Activated CD4-positive, alpha-beta memory T cell treated with anti-CD3 and anti-CD28 coated beads for 36 hours (primary cell): Measurements from ENCODE around the gene ATP6V0A4. TPM values are rescaled to one million over a fixed set of nuclear protein-coding genes. Genes with fewer than 3 reads are reported as not detected.
A peak's percentile ranks its signal among the peaks of the same experiment; 100 is the strongest.
"Not testable (repeated sequence)": the region's sequence is repeated elsewhere in the genome, so short reads cannot be mapped to it uniquely, and the experiment has no call there.

Experiments
- CTCF ChIA-PET: fragments of 350-600 bp; sonication (Branson Sonifier 250); formaldehyde crosslinking; loops from one replicate; lab custom pipeline; 2021; ENCODE audit warnings: antibody characterized with exemption, inconsistent platforms; lab: Charles Lee
- POLR2A ChIA-PET: fragments of 350-600 bp; sonication (Branson Sonifier 250); formaldehyde crosslinking; loops from one replicate; lab custom pipeline; 2021; ENCODE audit warnings: antibody characterized with exemption; lab: Charles Lee
- DNase-seq: peaks from one replicate; pipeline ENCODE4 v3.0.0-alpha.2; 2020
- H3K27ac Mint-ChIP-seq: one replicate; pipeline ENCODE4 v1.8.0; 2021; ENCODE audit warnings: mixed read lengths
- H3K27me3 Mint-ChIP-seq: one replicate; pipeline ENCODE4 v1.8.0; 2021; ENCODE audit warnings: mixed read lengths
- H3K36me3 Mint-ChIP-seq: one replicate; pipeline ENCODE4 v1.8.0; 2021; ENCODE audit warnings: mixed read lengths
- H3K4me1 Mint-ChIP-seq: one replicate; pipeline ENCODE4 v1.8.0; 2021; ENCODE audit warnings: low read depth, mixed read lengths
- H3K4me3 Mint-ChIP-seq: one replicate; pipeline ENCODE4 v1.8.0; 2021; ENCODE audit warnings: mild to moderate bottlenecking, mixed read lengths
- H3K9me3 Mint-ChIP-seq: one replicate; pipeline ENCODE4 v1.8.0; 2021; ENCODE audit warnings: mixed read lengths
- intact Hi-C: fragments of 100-400 bp; cut with micrococcal nuclease; formaldehyde crosslinking; loops from one replicate; pipeline ENCODE4 v1.15.1; 2023
- total RNA-seq, 2 experiments: library from RNA; stranded (reverse); gene quantifications; one replicate each; pipeline ENCODE4 v1.2.3, GENCODE V29; 2021

Gene ATP6V0A4
- total RNA-seq, 2 experiments from 2014 or later: 1.7 TPM

DNA sequence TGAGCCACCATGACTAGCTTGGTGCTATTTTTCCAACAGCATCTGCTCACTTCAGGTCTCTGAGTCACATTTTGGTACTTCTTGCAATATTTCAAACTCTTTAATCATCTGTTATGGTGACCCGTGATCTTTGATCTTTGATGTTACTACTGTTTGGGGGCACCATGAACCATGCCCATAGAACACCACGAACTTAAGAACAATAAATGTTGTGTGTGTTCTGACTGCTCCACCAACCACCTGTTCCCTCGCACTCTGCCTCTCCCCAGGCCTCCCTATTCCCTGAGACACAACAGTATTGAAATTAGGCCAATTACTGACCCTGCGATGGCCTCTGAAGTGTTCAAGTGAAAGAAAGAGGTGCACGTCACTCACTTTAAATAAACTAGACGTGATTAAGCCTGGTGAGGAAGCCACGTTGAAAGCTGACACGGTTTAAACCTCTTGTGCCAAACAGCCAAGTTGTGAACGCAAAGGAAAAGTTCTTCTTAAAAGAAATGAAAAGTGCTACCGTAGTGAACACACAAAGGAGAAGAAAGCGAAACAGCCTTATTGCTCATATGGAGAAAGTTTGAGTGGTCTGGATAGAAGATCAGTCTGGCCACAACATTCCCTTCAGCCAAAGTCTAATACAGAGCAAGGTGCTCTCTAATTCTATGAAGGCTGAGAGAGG is 27.2 kb upstream of the ATP6V0A4 start:
- Mint-ChIP-seq H3K36me3 (no peaks in the 10 kb centered on the region), H3K4me1 (peaks cover 8% of the 10 kb centered on the region)
- intact Hi-C loops: loop anchor here (1.0 kb wide), 1 partner anchor 73 kb away; no protein-coding TSS in a partner anchor

GRCh38 chr7:138822867-138823535 is 25.0 kb upstream of the ATP6V0A4 start:
- intact Hi-C loops: no loop called here
- ChIA-PET POLR2A (interaction anchor here (0.6 kb wide), 1 partner anchor 53 kb away, joined by 3 read pairs; no protein-coding TSS in a partner anchor), CTCF (no interaction called here)
- Mint-ChIP-seq H3K4me3 (no peak overlapping the region), H3K27ac (no peak overlapping the region), H3K36me3 (no peaks in the 10 kb centered on the region), H3K9me3 (no peaks in the 10 kb centered on the region), H3K27me3 (peaks cover 7% of the 10 kb centered on the region), H3K4me1 (peaks cover 8% of the 10 kb centered on the region)
- no peak for DNase-seq

More for the DNA sequence above, 27.2 kb upstream of the ATP6V0A4 start:
- DNase-seq: no peak
- Mint-ChIP-seq H3K27ac (peak overlapping the region; percentile 35), H3K4me3 (no peak overlapping the region), H3K9me3 (no peaks in the 10 kb centered on the region), H3K27me3 (peaks cover 10% of the 10 kb centered on the region)
- POLR2A ChIA-PET: no interaction called here
- CTCF ChIA-PET: no interaction called here

DNA sequence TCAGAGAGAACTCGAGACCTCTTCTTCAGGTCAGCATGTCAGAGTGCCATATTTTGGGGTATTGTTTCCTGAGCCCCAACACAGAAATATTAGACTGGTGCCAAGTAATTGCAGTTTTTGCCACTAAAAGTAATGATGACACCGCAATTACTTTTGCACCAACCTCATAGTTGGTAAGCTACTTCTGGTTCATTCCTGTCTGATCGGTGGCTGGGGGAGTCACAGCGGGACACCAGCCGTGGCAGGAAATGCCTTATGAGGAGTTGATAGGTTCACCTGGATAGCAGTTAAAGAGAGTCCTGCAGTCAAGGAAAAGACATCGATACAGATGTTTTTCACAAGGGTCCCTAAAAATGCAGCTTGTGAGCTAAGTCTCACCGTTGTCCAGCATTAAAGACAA is 23.9 kb upstream of the ATP6V0A4 start:
- Mint-ChIP-seq H3K27me3 (peaks cover 7% of the 10 kb centered on the region), H3K9me3 (no peaks in the 10 kb centered on the region), H3K4me1 (peaks cover 8% of the 10 kb centered on the region), H3K4me3 (no peak overlapping the region), H3K36me3 (no peaks in the 10 kb centered on the region), H3K27ac (no peak overlapping the region)
- intact Hi-C loops: no loop called here
- POLR2A ChIA-PET: no interaction called here
- CTCF ChIA-PET: no interaction called here
- DNase-seq: no peak

- POLR2A ChIA-PET: interaction anchor here (0.6 kb wide), 2 partner anchors 757 to 949 kb away, joined by 3 to 5 read pairs; no protein-coding TSS in a partner anchor
- Mint-ChIP-seq H3K36me3 (no peaks in the 10 kb centered on the region), H3K27me3 (no peaks in the 10 kb centered on the region), H3K9me3 (no peaks in the 10 kb centered on the region), H3K27ac (no peak overlapping the region), H3K4me1 (peaks cover 6% of the 10 kb centered on the region), H3K4me3 (no peak overlapping the region)
- intact Hi-C loops: no loop called here
- CTCF ChIA-PET: no interaction called here
- no peak for DNase-seq
Observed at GRCh38 chr7:138819625-138820024, 21.6 kb upstream of the ATP6V0A4 start.

GRCh38 chr7:138816650-138817049 is 18.7 kb upstream of the ATP6V0A4 start:
- no peaks in the 10 kb centered on the region for H3K36me3 Mint-ChIP-seq
- no peaks in the 10 kb centered on the region for H3K27me3 Mint-ChIP-seq
- POLR2A ChIA-PET: no interaction called here
- CTCF ChIA-PET: interaction anchor here (1.5 kb wide), 1 partner anchor 78 kb away, joined by 3 read pairs; no protein-coding TSS in a partner anchor
- intact Hi-C loops: no loop called here
- peaks cover 13% of the 10 kb centered on the region for H3K4me1 Mint-ChIP-seq
- no peaks in the 10 kb centered on the region for H3K9me3 Mint-ChIP-seq
- no peak for DNase-seq
- H3K27ac Mint-ChIP-seq: peak overlapping the region; percentile 35
- H3K4me3 Mint-ChIP-seq: no peak overlapping the region

- no peak for DNase-seq
- Mint-ChIP-seq H3K4me3 (no peak overlapping the region), H3K27me3 (no peaks in the 10 kb centered on the region), H3K9me3 (no peaks in the 10 kb centered on the region), H3K36me3 (no peaks in the 10 kb centered on the region), H3K4me1 (peaks cover 13% of the 10 kb centered on the region), H3K27ac (no peak overlapping the region)
- CTCF ChIA-PET: no interaction called here
- intact Hi-C loops: no loop called here
- POLR2A ChIA-PET: no interaction called here
Observed at GRCh38 chr7:138814816-138815332, 16.9 kb upstream of the ATP6V0A4 start.

DNA sequence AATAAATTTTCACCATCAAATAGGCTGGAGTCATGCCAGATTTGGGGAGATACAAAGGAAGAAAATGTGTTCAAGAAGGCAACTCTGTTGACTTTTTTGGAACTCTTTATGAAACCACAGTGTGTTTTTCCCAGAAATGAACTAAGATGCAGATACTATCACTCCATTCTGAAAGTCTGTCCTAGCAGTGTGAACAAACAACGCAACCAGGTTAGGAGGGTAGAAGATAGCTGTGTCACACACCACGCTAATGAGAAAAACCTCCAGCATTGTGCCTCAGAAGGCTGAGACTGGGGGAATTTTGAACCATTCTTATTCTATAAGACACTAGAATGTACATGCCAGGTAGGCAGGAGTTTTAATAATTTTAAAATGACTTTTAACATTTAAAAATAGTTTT is 15.9 kb upstream of the ATP6V0A4 start:
- POLR2A ChIA-PET: interaction anchor here (0.6 kb wide), 1 partner anchor 45 kb away, joined by 4 read pairs; no protein-coding TSS in a partner anchor
- no peak overlapping the region for H3K27ac Mint-ChIP-seq
- H3K36me3 Mint-ChIP-seq: no peaks in the 10 kb centered on the region
- no peaks in the 10 kb centered on the region for H3K27me3 Mint-ChIP-seq
- H3K9me3 Mint-ChIP-seq: no peaks in the 10 kb centered on the region
- no peak for DNase-seq
- intact Hi-C loops: no loop called here
- CTCF ChIA-PET: no interaction called here
- H3K4me3 Mint-ChIP-seq: no peak overlapping the region
- H3K4me1 Mint-ChIP-seq: peaks cover 13% of the 10 kb centered on the region

DNA sequence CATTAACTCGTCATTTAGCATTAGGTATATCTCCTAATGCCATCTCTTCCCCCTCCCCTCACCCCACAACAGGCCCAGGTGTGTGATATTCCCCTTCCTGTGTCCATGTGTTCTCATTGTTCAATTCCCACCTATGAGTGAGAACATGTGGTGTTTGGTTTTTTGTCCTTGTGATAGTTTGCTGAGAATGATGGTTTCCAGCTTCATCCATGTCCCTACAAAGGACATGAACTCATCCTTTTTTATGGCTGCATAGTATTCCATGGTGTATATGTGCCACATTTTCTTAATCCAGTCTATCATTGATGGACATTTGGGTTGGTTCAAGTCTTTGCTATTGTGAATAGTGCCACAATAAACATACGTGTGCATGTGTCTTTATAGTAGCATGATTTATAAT is 13.3 kb upstream of the ATP6V0A4 start:
- H3K27ac Mint-ChIP-seq, H3K4me1 Mint-ChIP-seq, CTCF ChIA-PET, intact Hi-C loops, H3K9me3 Mint-ChIP-seq, H3K27me3 Mint-ChIP-seq, POLR2A ChIA-PET, DNase-seq, H3K36me3 Mint-ChIP-seq, H3K4me3 Mint-ChIP-seq: not testable (repeated sequence)

DNA sequence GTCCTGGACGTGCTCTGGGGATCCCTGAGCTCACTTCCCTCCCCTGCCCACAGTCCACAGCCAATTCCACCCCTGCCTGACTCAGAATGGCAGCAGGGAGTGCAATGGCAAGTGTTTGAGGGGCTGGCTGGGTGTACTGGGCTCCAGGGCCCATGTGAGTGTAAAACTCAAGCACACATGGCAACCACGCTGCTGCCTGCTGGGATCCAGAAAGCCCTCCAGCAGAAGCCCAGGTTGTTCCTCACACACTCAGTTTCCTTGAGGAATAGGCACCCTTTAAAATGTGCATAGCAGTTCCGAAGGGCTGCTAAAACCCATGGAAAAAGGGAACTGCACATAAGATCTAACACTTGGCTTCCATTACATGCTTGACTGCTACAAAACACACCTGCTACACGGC is 11.3 kb upstream of the ATP6V0A4 start:
- no peak for DNase-seq
- ChIA-PET CTCF (no interaction called here), POLR2A (no interaction called here)
- intact Hi-C loops: no loop called here
- Mint-ChIP-seq H3K36me3 (no peaks in the 10 kb centered on the region), H3K4me1 (peaks cover 7% of the 10 kb centered on the region), H3K4me3 (no peak overlapping the region), H3K27me3 (peaks cover 2% of the 10 kb centered on the region), H3K27ac (no peak overlapping the region), H3K9me3 (peaks cover 5% of the 10 kb centered on the region)

- peaks cover 3% of the 10 kb centered on the region for H3K4me1 Mint-ChIP-seq
- no peaks in the 10 kb centered on the region for H3K36me3 Mint-ChIP-seq
- no peak overlapping the region for H3K4me3 Mint-ChIP-seq
- ChIA-PET CTCF (no interaction called here), POLR2A (interaction anchor here (0.6 kb wide), 1 partner anchor 36 kb away, joined by 3 read pairs; no protein-coding TSS in a partner anchor)
- H3K27ac Mint-ChIP-seq: no peak overlapping the region
- H3K27me3 Mint-ChIP-seq: peaks cover 2% of the 10 kb centered on the region
- peaks cover 5% of the 10 kb centered on the region for H3K9me3 Mint-ChIP-seq
- DNase-seq: peak; percentile 15
- intact Hi-C loops: loop anchor here (2.0 kb wide), 1 partner anchor 52 kb away; no protein-coding TSS in a partner anchor
Observed at GRCh38 chr7:138804618-138805017, 6.6 kb upstream of the ATP6V0A4 start.

DNA sequence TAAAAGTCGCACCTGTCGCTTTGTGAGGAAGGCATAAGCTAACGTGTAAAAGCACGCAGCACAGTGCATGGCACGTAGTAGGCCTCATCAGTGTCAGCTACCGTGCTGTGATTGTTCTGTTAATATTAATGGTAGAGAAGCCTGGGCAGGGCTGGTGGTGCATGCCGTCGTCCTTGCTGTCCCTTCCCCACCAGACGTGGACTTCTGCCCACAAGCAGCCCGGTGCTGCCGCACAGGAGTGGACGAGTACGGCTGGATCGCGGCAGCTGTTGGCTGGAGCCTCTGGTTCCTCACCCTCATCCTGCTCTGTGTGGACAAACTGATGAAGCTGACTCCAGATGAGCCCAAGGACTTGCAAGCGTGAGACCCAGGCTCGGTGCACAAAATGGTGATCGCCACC is 4.7 kb upstream of the ATP6V0A4 start:
- H3K4me3 Mint-ChIP-seq: no peak overlapping the region
- DNase-seq: no peak
- no peaks in the 10 kb centered on the region for H3K36me3 Mint-ChIP-seq
- H3K9me3 Mint-ChIP-seq: peaks cover 3% of the 10 kb centered on the region
- intact Hi-C loops: no loop called here
- ChIA-PET CTCF (no interaction called here), POLR2A (no interaction called here)
- no peak overlapping the region for H3K27ac Mint-ChIP-seq
- H3K4me1 Mint-ChIP-seq: peaks cover 4% of the 10 kb centered on the region
- peaks cover 6% of the 10 kb centered on the region for H3K27me3 Mint-ChIP-seq

DNA sequence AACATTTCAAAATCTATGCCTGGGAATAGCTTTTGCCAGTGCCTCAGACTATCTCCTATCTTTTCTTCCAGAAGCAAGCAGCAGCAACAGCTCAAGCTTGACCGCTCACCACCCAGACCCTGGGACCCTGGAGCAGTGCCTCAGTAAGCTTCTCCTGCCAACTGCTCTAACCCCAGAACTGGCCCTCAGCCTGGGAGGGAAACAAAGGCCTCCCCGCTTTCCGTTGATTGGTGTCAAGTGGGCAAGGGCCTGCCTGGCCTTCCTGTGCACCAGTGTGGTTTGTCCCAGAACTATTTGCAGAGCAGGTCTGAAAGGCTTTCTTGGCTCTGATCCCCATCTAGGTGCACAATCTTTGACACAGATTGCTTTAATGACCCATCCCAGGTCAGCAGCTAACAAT is 3.3 kb upstream of the ATP6V0A4 start:
- Mint-ChIP-seq H3K4me1 (peaks cover 7% of the 10 kb centered on the region), H3K27ac (no peak overlapping the region), H3K9me3 (no peaks in the 10 kb centered on the region), H3K27me3 (peaks cover 6% of the 10 kb centered on the region), H3K4me3 (no peak overlapping the region), H3K36me3 (no peaks in the 10 kb centered on the region)
- CTCF ChIA-PET: no interaction called here
- intact Hi-C loops: no loop called here
- POLR2A ChIA-PET: no interaction called here
- DNase-seq: no peak
